Endometrial microvascular endothelial cells (primary cell): Measurements from ENCODE around the gene NOTUM. TPM values are rescaled to one million over a fixed set of nuclear protein-coding genes. Genes with fewer than 3 reads are reported as not detected.
"Not testable (repeated sequence)": the region's sequence is repeated elsewhere in the genome, so short reads cannot be mapped to it uniquely, and the experiment has no call there.

ENCODE experiments used
- in situ Hi-C: cut with HindIII; loops from 2 replicates; pipeline ENCODE4 v1.10.0; 2017; ENCODE audit warnings: low sequenced_read_pairs, low pct_unique_long_range_greater_than_20kb; ENCODE audit errors: inconsistent ontology term
- total RNA-seq: library from RNA; depleted of rRNA; stranded (reverse); fragments of >200 nt; gene quantifications from one replicate; pipeline ENCODE4 v1.2.3, GENCODE V29; 2015; ENCODE audit errors: inconsistent ontology term

NOTUM gene
- total RNA-seq, 1 donor from 2014 or later, result not detected

DNA sequence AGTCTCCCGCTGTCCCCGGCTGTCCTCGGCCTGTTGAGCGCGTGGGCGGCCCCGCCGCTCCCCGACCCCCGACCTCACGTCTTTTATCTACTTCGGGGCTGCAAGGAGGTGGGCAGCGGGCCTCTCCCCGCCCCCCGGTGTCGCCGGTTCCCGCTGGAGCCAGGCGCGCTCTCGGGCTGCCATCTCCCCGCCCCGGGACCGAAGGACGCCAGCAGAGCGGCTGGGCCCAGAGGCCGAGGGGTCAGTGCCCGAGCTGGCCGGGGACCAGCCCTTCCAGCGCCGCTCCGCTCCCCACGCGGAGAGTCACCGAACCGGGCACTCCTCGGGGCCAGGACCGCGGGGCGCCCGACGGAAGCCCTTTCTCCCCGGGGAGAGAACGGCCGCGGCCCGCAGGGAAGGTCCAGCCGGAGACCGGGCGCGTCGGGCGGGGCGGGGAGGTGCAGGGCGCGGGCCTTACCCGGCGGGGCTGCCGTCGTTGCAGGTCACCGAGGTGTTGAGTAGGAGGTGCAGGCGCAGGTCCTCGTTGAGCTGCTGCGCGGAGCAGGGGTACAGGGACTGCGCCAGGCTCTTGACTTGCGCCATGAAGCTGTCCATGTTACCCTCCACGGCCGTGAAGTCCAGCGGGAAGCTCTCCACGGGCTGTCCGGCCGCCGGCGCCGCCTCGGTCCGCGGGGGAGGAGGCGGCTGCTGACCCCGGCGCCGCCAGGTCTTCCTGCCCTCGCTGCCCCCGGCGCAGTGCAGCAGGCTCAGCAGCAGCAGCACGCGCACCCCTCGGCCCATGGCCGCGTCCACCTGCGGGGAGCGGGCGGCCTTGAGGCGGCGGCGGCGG lies 643 bp downstream of the NOTUM start:
- in situ Hi-C loops, result no loop called here

DNA sequence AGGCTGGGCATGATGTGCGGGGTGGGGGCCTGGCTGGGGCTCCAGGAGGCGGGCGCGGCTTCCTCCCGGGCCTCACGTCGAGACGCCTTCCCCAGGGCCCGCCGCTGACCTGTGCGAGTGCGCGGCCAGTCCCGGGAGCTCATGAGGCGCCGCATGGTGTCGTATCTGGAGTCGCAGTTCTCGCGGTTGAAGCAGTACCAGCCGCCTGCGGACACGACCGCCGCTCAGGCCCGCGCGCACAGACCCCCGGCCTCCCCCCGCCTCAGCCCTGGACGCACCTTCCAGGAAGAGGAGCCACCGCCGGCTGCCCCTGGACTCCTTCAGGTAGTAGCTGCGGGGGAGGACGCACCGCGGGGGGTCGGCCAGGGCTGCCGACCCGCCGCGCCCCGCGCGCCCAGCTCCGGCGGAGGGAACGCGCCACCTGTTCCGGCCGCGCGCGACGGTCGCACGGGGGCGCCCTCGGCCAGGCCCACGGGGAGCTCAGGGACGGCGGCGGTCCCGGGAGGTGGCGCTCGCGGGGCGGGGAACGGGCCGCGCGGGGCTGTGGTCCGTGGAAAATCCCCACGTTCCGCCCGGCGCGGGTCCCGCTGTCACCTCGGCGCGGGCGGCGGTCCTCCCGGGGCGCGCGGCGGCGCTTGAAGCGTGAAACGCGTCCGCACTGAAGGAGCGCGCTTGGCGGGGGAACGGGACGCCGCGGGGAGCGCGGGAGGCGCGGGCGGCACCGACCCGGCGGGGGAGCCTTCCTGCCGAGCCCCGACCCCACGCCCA lies 1.4 kb downstream of the NOTUM start:
- in situ Hi-C loops, result no loop called here

DNA sequence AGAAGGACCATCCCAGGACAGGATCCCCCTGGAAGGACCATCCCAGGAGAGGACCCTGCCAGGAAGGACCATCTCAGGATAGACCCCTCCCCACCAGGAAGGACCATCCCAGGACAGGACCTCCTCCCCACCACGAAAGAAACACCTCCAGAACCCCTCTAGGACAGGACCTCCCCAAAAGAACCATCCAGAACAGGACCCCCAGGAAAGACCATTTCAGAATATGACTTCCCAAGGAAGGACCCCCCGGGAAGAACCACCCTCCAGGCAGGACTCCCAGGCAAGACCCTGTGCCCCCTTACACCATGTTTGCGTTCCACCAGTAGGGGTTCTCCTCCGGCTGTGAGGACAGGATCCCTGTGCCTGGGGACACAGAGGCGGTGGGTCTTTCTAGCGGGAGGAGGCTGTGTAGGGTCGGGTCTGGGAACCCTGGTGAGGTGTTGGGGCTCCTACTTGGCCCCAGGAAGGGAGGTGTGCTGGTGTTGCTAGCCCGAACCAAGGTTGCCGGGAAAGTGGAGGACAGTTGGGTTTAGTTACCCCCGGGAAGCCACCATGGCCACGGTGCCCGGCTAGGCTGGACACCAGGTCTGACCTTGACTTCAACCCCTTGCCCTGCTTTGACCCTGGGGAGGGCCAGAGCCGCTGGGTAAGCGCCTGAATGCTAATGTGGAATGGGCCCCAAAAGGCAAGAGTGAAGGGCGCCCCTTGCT lies 2.2 kb downstream of the NOTUM start:
- in situ Hi-C loops, result no loop called here

DNA sequence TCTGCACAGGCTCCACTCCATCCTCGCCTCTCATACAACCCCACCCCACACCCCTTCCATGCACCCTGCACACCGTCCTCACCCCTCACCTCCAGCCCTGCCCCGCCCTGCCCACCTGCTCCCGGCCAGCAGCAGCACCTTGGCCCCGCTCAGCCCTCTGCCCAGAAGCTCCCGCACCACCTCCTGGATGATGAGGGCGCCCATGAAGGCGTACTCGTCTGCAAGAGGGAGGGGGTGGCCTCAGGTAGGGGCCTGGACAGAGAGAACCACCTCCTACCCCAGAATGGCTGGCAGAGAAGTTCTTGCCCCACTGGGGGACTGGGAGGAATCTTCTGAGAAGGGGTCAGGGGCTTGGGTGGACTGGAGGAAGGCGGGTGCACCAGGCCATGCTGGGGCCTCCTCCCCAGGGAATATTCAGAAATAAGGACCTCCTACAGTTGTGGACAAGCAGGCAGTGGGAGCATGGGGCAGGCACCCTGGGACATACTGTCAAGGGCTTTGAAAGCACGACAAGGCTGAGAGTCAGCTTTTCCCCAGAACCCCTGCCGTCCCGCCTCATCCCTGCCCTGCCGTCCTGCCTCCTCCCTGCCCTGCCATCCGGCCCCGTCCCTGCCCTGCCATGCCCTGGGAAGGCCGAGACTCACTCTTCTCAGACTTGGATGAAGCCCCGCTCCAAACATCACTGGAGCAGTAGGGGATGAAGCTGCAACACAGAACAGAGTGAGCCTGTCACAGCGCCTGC lies 3.1 kb downstream of the NOTUM start:
- in situ Hi-C loops, result no loop called here

DNA sequence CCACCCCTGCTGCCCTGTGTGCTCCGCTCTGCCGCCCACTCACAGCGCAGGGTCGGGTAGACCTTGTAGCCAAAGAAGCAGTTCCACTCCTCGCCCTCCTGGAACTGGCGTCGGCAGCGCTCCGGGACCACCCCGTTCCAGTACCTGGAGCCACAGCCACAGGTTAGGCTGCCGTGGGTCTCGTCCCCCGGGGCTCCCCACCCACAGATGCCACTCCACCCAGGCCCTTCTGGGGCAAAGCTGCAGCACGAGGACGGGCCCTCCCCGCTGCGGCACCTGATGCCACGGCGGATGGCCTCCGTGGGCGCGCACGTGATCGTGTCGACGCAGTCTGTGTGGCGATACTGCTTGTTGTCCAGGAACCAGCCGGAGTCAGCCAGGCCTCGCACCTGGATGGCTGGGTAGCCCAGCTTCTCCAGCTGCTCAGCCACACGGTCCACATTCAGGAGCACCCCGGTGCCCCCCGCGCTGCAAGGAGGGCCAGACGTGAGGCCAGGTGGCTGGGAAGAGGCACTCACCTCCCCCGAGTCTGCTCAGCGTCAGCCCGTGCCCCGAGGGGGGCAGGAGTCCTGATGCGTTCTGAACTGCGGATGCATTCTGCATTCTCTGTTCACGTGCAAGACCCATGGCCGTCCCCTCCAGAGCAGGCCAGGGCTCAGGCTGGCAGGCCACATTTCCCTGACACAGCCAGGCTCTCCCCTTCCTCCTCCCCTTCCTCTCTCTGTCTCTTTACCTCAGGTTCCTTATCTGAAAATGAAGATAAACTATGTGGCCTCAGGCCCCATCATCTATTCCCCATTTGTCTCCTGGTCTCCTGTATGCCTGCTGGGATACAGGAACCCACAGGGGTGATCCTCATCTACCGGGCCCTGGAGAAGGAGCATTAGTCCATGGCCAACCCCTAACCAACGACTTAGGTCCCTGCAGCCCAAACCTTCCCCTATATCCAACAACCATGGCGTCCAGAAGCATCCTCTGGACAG lies 4.1 kb downstream of the NOTUM start:
- in situ Hi-C loops, result no loop called here

DNA sequence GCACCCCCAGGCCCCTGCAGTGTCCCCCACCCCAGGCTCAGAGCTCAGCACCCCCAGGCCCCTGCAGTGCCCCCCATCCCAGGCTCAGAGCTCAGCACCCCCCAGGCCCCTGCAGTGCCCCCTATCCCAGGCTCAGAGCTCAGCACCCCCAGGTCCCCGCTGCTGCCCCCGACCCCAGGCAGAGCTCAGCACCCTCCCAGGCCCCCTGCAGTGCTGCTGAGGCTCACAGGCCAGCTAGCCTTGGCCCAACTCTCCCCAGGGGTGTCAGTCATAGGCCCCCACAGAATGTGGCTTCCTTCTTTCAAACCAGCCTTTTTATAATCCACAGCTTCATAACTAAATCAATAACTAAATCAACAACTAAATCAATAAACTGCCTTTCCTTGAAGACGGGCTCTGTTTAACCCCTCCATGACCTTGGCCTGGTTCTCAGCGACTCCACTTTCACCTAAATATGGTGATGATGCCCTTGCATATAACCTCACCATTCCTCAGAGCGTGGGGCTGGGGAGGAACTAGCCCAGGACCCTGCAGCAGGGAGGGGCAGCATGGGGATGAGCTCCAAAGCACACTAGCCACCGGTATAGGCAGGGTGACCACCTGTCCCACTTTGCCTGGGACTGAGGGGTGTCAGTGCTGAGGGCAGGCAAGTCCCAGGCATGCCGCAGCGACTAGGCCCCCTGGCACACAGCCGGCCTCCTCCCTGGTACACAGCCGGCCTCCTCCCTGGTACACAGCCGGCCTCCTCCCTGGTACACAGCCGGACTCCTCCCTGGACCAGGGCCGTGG lies 5.0 kb downstream of the NOTUM start:
- in situ Hi-C loops, result no loop called here

DNA sequence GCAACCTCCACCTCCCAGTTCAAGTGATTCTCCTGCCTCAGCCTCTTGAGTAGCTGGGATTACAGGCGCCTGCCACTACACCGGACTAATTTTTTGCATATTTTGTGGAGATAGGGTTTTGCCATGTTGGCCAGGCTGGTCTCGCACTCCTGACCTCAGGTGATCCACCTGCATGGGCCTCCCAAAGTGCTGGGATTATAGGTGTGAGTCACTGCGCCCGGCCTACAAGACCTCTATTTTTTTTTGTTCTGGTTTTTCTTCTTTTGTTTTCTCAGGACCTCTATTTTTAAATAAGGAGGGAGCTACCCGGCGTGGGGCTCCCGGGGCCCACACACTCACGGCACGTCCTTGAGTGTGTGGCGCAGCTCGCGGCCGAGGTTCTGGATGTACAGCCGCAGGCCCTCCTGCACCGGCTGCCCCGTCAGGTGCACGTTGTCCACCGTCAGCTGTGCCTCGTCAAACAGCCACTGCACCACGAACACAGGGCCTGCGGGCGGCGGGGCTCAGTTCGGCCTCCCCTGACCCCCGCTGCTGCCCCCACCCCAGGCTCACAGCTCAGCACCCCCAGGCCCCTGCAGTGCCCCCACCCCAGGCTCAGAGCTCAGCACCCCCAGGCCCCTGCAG lies 5.8 kb downstream of the NOTUM start:
- in situ Hi-C loops, result no loop called here

DNA sequence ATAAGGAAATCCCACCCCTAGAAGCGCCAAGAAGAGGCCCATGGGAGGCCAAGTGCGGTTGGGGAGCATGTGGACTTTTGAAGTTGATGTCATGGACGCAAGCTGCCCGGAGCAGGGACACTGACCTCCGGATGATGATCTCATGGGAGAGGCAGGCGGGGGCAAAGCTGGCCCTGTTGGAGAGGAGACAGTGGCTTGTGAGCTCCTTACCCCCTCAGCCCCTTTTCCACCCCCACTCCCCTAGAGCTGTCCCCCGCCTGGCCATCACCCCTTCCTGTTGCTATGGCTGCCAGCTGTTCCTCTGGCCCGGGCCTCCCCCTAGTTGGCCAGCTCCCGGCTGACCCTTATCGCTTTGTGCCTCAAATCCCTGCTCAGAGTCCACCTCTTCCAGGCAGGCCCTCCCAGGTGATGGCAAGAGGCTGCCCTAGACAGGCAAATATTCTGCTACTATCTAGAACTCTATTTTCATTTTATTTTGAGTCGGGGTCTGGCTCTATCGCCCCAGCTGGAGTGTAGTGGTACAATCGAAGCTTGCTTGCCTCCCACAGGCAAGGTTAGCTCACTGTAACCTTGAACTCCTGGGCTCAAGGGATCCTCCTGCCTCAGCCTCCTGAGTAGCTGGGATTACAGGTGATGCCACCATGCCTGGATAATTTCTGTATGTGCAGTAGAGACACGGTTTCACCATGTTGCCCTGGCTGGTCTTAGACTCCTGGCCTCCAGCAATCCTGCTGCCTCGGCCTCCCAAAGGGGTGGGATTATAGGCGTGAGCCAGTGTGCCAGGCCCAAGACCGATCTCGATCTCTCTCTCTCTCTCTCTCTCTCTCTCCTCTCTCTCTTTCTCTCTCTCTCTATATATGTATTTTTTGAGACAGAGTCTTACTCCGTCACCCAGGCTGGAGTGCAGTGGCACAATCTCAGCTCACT lies 6.6 kb downstream of the NOTUM start:
- in situ Hi-C loops, result no loop called here

DNA sequence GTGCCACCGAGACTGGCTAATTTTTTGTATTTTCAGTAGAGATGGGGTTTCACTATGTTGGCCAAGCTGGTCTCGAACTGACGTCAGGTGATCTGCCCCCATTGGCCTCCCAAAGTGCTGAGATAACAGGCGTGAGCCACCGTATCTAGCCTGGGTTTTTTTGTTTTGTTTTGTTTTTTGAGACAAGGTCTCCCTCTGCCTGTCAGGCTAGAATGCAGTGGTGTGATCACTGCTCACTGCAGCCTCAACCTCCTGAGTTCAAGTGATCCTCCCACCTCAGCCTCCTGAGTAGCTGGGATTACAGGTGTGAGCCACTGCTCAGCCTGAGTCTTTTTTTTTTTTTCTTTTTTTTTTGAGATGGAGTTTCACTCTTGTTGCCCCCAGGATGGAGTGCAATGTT lies 7.5 kb downstream of the NOTUM start:
- in situ Hi-C loops, result not testable (repeated sequence)

DNA sequence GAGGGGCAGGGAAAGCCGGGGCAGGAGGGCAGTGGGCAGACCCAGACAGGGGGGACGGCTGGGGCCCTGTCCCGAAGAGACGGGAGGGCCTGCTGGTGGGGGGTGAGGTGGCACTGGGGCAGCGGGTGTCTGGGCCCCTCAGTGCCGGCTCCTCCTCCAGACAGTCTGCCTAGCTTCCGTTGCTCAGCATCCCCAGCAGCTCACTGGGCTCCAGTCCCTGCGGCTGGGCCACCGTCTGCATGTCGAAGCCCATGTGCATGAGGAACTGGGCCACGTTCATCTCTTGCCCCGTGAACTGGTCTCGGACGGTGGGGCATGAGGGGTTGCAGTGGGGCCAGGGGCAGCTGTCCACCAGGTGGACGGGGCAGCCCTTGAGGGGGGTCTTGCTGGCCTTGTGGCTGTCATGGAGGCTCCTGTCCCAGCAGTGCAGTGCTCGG lies 8.2 kb downstream of the NOTUM start:
- in situ Hi-C loops, result no loop called here

DNA sequence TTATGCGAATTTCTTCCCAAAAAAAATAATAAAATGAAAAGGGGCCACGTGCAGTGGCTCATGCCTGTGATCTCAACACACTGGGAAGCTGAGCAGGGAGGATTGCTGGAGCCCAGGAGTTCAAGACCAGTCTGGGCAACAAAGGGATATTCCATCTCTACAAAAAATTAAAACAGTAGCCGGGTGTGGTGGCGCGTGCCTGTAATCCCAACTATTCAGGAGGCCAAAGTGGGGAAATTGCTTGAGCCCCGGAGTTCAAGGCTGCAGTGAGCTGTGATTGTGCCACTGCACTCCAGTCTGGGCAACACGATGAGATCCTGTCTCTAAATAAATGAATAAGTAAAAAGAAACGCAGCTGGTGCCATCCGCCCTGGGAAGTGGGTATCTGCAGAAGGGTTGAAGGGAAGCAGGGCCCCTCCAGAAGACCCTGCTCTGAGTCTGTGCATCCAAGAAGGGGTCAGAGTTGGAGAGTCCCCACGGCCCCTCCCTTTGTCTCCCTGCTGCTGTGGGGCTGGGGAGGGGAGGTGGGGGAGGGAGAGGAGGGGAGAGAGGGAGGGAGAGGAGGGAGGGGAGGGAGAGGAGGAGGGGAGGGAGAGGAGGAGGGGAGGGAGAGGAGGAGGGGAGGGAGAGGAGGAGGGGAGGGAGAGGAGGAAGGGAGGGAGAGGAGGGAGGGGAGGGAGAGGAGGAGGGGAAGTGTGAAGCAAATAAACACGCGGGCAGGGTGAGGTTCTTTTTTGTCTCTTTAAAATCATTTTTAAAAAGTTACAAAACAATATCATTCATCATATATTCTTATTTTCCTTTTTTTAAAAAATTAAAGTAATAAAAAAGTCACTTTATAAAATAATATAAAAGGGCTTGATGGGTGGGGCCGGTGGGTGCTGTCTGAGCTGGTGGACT lies 9.0 kb downstream of the NOTUM start:
- in situ Hi-C loops, result no loop called here

DNA sequence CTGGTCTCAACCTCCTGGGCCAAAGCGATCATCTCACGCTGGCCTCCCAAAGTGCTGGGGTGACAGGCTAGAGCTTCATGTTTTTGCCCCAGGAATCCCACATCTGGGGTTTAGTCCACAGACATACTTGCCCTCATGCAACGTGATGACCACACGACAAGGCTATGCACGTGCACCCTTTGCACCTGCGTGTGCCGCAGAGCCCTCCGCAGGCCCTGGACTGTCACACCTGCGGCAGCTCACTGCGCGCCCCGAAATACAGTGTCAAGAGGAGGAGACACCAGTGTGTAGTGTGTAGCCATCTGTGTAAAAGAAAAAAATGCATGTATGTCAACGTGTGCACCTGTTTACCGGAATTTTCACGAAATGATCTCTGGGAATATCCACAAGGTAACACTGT lies 10.5 kb downstream of the NOTUM start:
- in situ Hi-C loops, result no loop called here

DNA sequence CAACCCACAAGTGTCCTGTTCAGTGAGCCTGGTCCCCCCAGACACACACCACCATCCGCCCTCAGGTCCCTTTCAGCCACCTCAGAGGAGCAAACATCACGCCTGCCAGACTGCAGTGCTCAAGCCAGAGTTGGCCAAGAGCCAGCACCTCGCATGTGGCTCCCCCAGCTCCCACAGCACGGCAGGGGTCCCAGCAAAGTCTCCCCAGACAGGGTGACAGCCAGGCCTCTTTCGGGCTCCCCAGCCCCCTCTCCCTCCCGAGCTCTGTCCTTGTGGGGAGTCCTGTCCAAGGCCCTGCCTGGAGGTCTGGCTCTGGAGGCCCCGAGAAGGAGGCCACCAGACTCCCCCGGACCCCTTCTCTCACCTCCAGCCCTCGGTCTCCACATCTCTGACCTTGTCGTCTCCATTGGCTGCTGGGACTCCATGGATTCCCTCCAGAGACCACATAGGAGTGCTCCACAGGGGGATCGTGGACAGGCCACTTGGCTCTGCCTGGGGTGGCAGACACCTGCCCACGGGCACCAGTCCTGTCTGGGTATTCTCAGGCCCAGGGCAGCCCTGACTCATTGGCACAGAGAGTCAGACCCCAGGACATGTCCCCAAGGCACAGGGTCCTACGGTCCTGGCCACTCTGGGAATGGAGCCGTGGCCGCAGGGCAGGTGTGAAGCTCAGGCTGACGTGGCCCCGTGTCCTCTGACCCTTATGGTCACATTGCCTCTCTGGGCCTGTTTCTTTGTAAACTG lies 12.2 kb downstream of the NOTUM start:
- in situ Hi-C loops, result no loop called here

DNA sequence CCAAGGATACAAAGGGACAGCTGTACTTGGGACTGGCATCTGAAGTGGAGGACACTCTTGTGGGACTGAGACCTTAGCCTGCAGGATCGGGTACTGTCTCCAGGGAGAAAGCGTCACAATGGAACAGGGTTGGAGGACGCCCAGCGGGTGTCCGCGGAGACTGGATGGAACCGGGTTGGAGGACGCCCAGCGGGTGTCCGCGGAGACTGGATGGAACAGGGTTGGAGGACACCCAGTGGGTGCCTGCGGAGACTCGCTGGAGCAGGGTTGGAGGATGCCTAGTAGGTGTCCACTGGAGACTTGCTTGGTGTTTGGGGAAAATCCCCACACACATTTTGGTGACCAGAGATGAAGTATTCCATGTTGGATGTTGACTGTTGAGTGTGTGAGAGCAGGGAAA lies 13.8 kb downstream of the NOTUM start, which contains the start of gene MYADML2:
TSS of gene MYADML2 (minus strand) at position 45 of the 400 bp plus-strand sequence. CDS start 5,492 bp downstream, outside the sequence.
- in situ Hi-C loops, result no loop called here
